Astrocyte (in vitro differentiated cells and primary cell): ENCODE data around the gene CCNI. TPM values are rescaled to one million over a fixed set of nuclear protein-coding genes. Genes with fewer than 3 reads are reported as not detected.

Source experiments
- DNase-seq: peaks from one replicate; pipeline ENCODE4 v3.0.0-alpha.2; 2010; ENCODE audit warnings: low read depth
- FAIRE-seq: peaks from 2 replicates; lab custom pipeline; 2011; peaks lifted over from hg19 to GRCh38; lab: Jason Lieb, UNC
- H2AFZ ChIP-seq: 2 replicates; pipeline ENCODE4 v1.6.0; 2012; ENCODE audit warnings: low read depth, low read length, inconsistent platforms
- H3K27ac ChIP-seq: 2 replicates; pipeline ENCODE4 v1.5.1; 2011; ENCODE audit warnings: low read depth, low read length, inconsistent platforms
- H3K27me3 ChIP-seq: 2 replicates; pipeline ENCODE4 v1.6.0; 2011; ENCODE audit warnings: low read length, inconsistent platforms; ENCODE audit not compliant: insufficient read depth
- H3K36me3 ChIP-seq: 2 replicates; pipeline ENCODE4 v1.5.1; 2011; ENCODE audit warnings: low read length, inconsistent platforms; ENCODE audit not compliant: insufficient read depth
- H3K4me1 ChIP-seq: 2 replicates; pipeline ENCODE4 v1.5.1; 2011; ENCODE audit warnings: low read length, inconsistent platforms; ENCODE audit not compliant: insufficient read depth
- H3K4me2 ChIP-seq: 2 replicates; pipeline ENCODE4 v1.6.0; 2012; ENCODE audit warnings: low read length, inconsistent platforms
- H3K4me3 ChIP-seq: 2 replicates; pipeline ENCODE4 v1.5.1; 2011; ENCODE audit warnings: low read depth, mild to moderate bottlenecking, low read length, inconsistent platforms; ENCODE audit not compliant: insufficient read depth
- H3K79me2 ChIP-seq: 2 replicates; pipeline ENCODE4 v1.6.0; 2012; ENCODE audit warnings: mild to moderate bottlenecking, low read length, inconsistent platforms; ENCODE audit not compliant: insufficient read depth
- H3K9ac ChIP-seq: 2 replicates; pipeline ENCODE4 v1.6.0; 2012; ENCODE audit warnings: mild to moderate bottlenecking, low read length, inconsistent platforms
- H3K9me3 ChIP-seq: 2 replicates; pipeline ENCODE4 v1.5.1; 2012; ENCODE audit warnings: low read depth, mild to moderate bottlenecking, low read length, inconsistent platforms; ENCODE audit not compliant: insufficient read depth
- H4K20me1 ChIP-seq: 2 replicates; pipeline ENCODE4 v1.6.0; 2012; ENCODE audit warnings: low read length, inconsistent platforms; ENCODE audit not compliant: insufficient read depth
- H3K27ac Mint-ChIP-seq: one replicate; pipeline ENCODE4 v1.8.0; 2021; ENCODE audit warnings: mild to moderate bottlenecking, mixed read lengths; ENCODE audit not compliant: unreplicated experiment
- H3K27me3 Mint-ChIP-seq: one replicate; pipeline ENCODE4 v1.8.0; 2021; ENCODE audit warnings: low read depth, mixed read lengths; ENCODE audit not compliant: unreplicated experiment
- H3K36me3 Mint-ChIP-seq: one replicate; pipeline ENCODE4 v1.8.0; 2021; ENCODE audit warnings: low read depth, mixed read lengths; ENCODE audit not compliant: unreplicated experiment
- H3K4me1 Mint-ChIP-seq: one replicate; pipeline ENCODE4 v1.8.0; 2021; ENCODE audit warnings: low read depth, mixed read lengths; ENCODE audit not compliant: unreplicated experiment
- H3K4me3 Mint-ChIP-seq: one replicate; pipeline ENCODE4 v1.8.0; 2021; ENCODE audit warnings: mild to moderate bottlenecking, moderate library complexity, mixed read lengths; ENCODE audit not compliant: unreplicated experiment
- H3K9me3 Mint-ChIP-seq: one replicate; pipeline ENCODE4 v1.8.0; 2021; ENCODE audit warnings: mild to moderate bottlenecking, mixed read lengths; ENCODE audit not compliant: unreplicated experiment
- EZH2 ChIP-seq: IDR thresholded peaks from 2 replicates; pipeline ENCODE4 v1.6.1; 2012; ENCODE audit warnings: mild to moderate bottlenecking, low read length, inconsistent platforms; ENCODE audit not compliant: insufficient read depth
- total RNA-seq: library from RNA; stranded (reverse); gene quantifications from 2 replicates; pipeline ENCODE4 v1.2.1, GENCODE V29; 2021
- TF ChIP-seq, protein P1 (sequence below): IDR thresholded peaks from 2 replicates; pipeline ENCODE4 v1.5.1; 2011; ENCODE audit warnings: low read depth, mild to moderate bottlenecking, inconsistent platforms, low read length, moderate library complexity; ENCODE audit not compliant: insufficient read depth

Gene CCNI
- total RNA-seq, 1 donor from 2014 or later, result 141 TPM

DNA sequence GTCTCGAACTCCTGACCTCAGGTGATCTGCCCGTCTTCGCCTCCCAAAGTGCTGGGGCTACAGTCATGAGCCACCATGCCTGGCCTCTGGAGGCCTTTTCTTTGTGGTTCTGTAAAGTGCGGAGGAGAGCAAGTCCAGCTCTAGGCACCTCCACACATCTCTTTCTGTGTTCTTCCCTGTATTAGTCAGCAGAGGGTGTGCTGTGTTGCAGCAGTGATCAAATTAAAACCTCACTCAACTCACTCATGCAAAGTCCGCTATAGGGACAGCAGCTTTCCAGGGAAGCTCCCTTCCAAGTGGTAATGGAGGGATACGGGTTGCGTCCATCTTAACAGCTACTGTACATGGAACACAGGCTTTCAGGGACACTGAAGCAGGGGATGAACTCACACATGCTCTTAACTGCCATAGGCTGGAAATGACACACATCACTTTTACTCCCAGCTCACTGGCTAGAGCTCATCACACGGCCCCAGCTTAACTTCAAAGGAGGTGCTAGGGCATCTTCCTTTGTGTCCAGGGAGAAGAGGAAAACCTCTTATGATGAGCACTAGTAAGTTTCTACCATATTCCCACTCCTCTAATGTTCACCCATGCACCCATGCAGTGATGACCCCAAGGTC lies 45.2 kb upstream of the CCNI start:
- H3K79me2 ChIP-seq, result no peaks in the 10 kb centered on the region
- Mint-ChIP-seq H3K27ac (no peak overlapping the region), H3K4me1 (no peaks in the 10 kb centered on the region), H3K36me3 (peaks cover 3% of the 10 kb centered on the region), H3K4me3 (no peak overlapping the region), H3K9me3 (no peaks in the 10 kb centered on the region), H3K27me3 (peaks cover 16% of the 10 kb centered on the region)
- no peak overlapping the region for H3K4me3 ChIP-seq
- H3K27ac ChIP-seq, result no peak overlapping the region
- H3K4me1 ChIP-seq, result no peaks in the 10 kb centered on the region
- peaks cover 5% of the 10 kb centered on the region for H3K27me3 ChIP-seq
- no peak overlapping the region for H3K9ac ChIP-seq
- FAIRE-seq, result no peak
- H3K4me2 ChIP-seq, result no peak overlapping the region
- no peak overlapping the region for H2AFZ ChIP-seq
- H4K20me1 ChIP-seq, result no peaks in the 10 kb centered on the region
- no peaks in the 10 kb centered on the region for H3K9me3 ChIP-seq
- no peaks in the 10 kb centered on the region for H3K36me3 ChIP-seq
- no peak for DNase-seq
- TF ChIP-seq EZH2, result no peak
- TF ChIP-seq, protein P1, sequence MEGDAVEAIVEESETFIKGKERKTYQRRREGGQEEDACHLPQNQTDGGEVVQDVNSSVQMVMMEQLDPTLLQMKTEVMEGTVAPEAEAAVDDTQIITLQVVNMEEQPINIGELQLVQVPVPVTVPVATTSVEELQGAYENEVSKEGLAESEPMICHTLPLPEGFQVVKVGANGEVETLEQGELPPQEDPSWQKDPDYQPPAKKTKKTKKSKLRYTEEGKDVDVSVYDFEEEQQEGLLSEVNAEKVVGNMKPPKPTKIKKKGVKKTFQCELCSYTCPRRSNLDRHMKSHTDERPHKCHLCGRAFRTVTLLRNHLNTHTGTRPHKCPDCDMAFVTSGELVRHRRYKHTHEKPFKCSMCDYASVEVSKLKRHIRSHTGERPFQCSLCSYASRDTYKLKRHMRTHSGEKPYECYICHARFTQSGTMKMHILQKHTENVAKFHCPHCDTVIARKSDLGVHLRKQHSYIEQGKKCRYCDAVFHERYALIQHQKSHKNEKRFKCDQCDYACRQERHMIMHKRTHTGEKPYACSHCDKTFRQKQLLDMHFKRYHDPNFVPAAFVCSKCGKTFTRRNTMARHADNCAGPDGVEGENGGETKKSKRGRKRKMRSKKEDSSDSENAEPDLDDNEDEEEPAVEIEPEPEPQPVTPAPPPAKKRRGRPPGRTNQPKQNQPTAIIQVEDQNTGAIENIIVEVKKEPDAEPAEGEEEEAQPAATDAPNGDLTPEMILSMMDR, result no peak

DNA sequence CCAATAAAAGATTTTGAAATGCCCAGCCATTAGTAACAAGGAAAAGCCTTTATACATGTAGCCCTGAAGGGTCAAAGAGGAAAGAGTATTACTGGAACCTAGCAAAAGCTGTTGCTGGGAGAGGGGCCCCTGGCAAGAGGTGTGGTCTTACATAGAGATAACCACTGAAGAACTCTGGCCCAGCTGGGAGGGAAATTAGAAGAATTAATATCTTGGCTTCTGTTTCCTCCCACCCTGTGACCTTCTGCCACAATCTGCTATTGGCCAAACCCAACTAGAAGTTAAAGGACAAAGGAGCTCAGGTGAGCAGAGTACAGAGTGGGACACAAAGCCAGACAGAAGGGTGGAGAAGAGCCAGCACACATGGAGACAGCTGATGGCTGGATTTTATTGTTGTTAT lies 41.9 kb upstream of the CCNI start:
- no peak overlapping the region for H3K4me2 ChIP-seq

DNA sequence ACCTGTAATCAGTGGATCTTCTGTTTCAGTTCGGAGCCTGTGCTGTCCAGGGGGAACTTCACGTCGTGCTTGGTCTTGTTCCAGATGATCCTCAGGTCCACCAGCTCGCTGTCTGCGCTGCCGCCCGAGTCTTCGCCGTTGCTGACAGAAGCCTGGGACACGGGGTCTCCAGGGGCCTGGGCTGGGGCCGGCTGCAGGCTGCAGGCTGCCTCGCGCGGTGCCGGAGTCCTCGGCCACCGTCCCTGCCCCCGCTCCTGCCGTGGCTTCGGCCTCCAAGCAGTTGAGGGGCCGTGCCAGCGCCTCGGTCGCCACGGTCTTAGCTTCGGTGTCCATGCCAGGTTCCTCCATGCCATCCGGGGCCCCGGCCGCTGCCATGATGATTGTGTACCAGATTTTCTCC lies 37.3 kb upstream of the CCNI start:
- no peaks in the 10 kb centered on the region for H3K27me3 ChIP-seq
- peaks cover 1% of the 10 kb centered on the region for H3K27me3 Mint-ChIP-seq
- no peak overlapping the region for H3K27ac ChIP-seq
- no peaks in the 10 kb centered on the region for H3K9me3 ChIP-seq
- H3K4me3 Mint-ChIP-seq, result no peak overlapping the region
- H3K9me3 Mint-ChIP-seq, result no peaks in the 10 kb centered on the region
- no peaks in the 10 kb centered on the region for H3K79me2 ChIP-seq
- no peaks in the 10 kb centered on the region for H4K20me1 ChIP-seq
- no peaks in the 10 kb centered on the region for H3K36me3 ChIP-seq
- TF ChIP-seq, protein P1, result no peak
- no peak for TF ChIP-seq EZH2
- H3K36me3 Mint-ChIP-seq, result peaks cover 1% of the 10 kb centered on the region
- H3K4me1 ChIP-seq, result no peaks in the 10 kb centered on the region
- H2AFZ ChIP-seq, result no peak overlapping the region
- no peak for FAIRE-seq
- no peak overlapping the region for H3K4me2 ChIP-seq
- DNase-seq, result no peak
- no peak overlapping the region for H3K27ac Mint-ChIP-seq
- no peak overlapping the region for H3K9ac ChIP-seq
- no peak overlapping the region for H3K4me3 ChIP-seq
- no peaks in the 10 kb centered on the region for H3K4me1 Mint-ChIP-seq

More for the DNA sequence above, 41.9 kb upstream of the CCNI start:
- no peak overlapping the region for H3K27ac Mint-ChIP-seq
- H3K9ac ChIP-seq, result no peak overlapping the region
- H3K4me1 Mint-ChIP-seq, result no peaks in the 10 kb centered on the region
- DNase-seq (no peak), FAIRE-seq (no peak)
- no peak overlapping the region for H3K4me3 ChIP-seq
- H3K79me2 ChIP-seq, result no peaks in the 10 kb centered on the region
- peaks cover 3% of the 10 kb centered on the region for H3K36me3 Mint-ChIP-seq
- peaks cover 10% of the 10 kb centered on the region for H3K27me3 Mint-ChIP-seq
- no peaks in the 10 kb centered on the region for H3K36me3 ChIP-seq
- no peaks in the 10 kb centered on the region for H3K4me1 ChIP-seq
- no peaks in the 10 kb centered on the region for H3K9me3 ChIP-seq
- TF ChIP-seq EZH2, result no peak
- TF ChIP-seq, protein P1, result no peak
- H3K27me3 ChIP-seq, result no peaks in the 10 kb centered on the region
- H3K4me3 Mint-ChIP-seq, result no peak overlapping the region
- no peak overlapping the region for H2AFZ ChIP-seq
- H3K9me3 Mint-ChIP-seq, result no peaks in the 10 kb centered on the region
- H3K27ac ChIP-seq, result no peak overlapping the region
- no peaks in the 10 kb centered on the region for H4K20me1 ChIP-seq
